HEK293 (cell line): ENCODE data around the gene TEX9.

Experiments
- EGR2 ChIP-seq: fragments of 450-650 bp; formaldehyde crosslinking; IDR thresholded peaks from 2 replicates; pipeline ENCODE4 v1.5.1; 2016; ENCODE audit warnings: low read depth, missing biosample characterization, missing genetic modification characterization
- GFI1B ChIP-seq: fragments of 450-650 bp; formaldehyde crosslinking; IDR thresholded peaks from 2 replicates; pipeline ENCODE4 v1.5.1; 2016; ENCODE audit warnings: missing biosample characterization, missing genetic modification characterization
- GLIS2 ChIP-seq: fragments of 450-650 bp; formaldehyde crosslinking; IDR thresholded peaks from 2 replicates; pipeline ENCODE4 v1.5.1; 2016; ENCODE audit warnings: missing biosample characterization, missing genetic modification characterization
- KLF8 ChIP-seq: fragments of 450-650 bp; formaldehyde crosslinking; IDR thresholded peaks from 2 replicates; pipeline ENCODE4 v1.5.1; 2016; ENCODE audit warnings: missing biosample characterization, missing genetic modification characterization
- MEIS1 ChIP-seq: sonication (generic); formaldehyde crosslinking; IDR thresholded peaks from 2 replicates; pipeline ENCODE4 v1.8.1; 2022; ENCODE audit warnings: missing genetic modification reagents, mild to moderate bottlenecking, borderline replicate concordance
- PRDM10 ChIP-seq: fragments of 450-650 bp; formaldehyde crosslinking; IDR thresholded peaks from 2 replicates; pipeline ENCODE4 v1.5.1; 2016; ENCODE audit warnings: missing biosample characterization, missing genetic modification characterization
- PRDM4 ChIP-seq: fragments of 450-650 bp; formaldehyde crosslinking; IDR thresholded peaks from 2 replicates; pipeline ENCODE4 v1.5.1; 2017; ENCODE audit warnings: missing biosample characterization, missing genetic modification characterization
- SALL2 ChIP-seq: fragments of 450-650 bp; formaldehyde crosslinking; IDR thresholded peaks from 2 replicates; pipeline ENCODE4 v1.5.0; 2017; ENCODE audit warnings: missing biosample characterization, mild to moderate bottlenecking, missing genetic modification characterization, borderline replicate concordance
- SP7 ChIP-seq: fragments of 450-650 bp; formaldehyde crosslinking; IDR thresholded peaks from 2 replicates; pipeline ENCODE4 v1.5.1; 2016; ENCODE audit warnings: missing biosample characterization, missing genetic modification characterization
- ZBTB17 ChIP-seq: fragments of 450-650 bp; formaldehyde crosslinking; IDR thresholded peaks from 2 replicates; pipeline ENCODE4 v1.5.1; 2016; ENCODE audit warnings: missing biosample characterization, missing genetic modification characterization
- ZBTB8A ChIP-seq: fragments of 450-650 bp; formaldehyde crosslinking; IDR thresholded peaks from 2 replicates; pipeline ENCODE4 v1.5.1; 2016; ENCODE audit warnings: missing biosample characterization, missing genetic modification characterization
- ZFP3 ChIP-seq: fragments of 450-650 bp; formaldehyde crosslinking; IDR thresholded peaks from 2 replicates; pipeline ENCODE4 v1.5.1; 2016; ENCODE audit warnings: low read depth, missing biosample characterization, missing genetic modification characterization
- ZNF10 ChIP-seq: fragments of 450-650 bp; formaldehyde crosslinking; IDR thresholded peaks from 2 replicates; pipeline ENCODE4 v1.5.1; 2017; ENCODE audit warnings: missing biosample characterization, missing genetic modification characterization
- ZNF112 ChIP-seq: fragments of 450-650 bp; formaldehyde crosslinking; IDR thresholded peaks from 2 replicates; pipeline ENCODE4 v1.5.0; 2017; ENCODE audit warnings: missing biosample characterization, missing genetic modification characterization
- ZNF121 ChIP-seq: fragments of 450-650 bp; formaldehyde crosslinking; IDR thresholded peaks from 2 replicates; pipeline ENCODE4 v1.5.1; 2016; ENCODE audit warnings: missing biosample characterization, missing genetic modification characterization
- ZNF133 ChIP-seq: fragments of 450-650 bp; formaldehyde crosslinking; IDR thresholded peaks from 2 replicates; pipeline ENCODE4 v1.5.1; 2016; ENCODE audit warnings: missing biosample characterization, missing genetic modification characterization
- ZNF138 ChIP-seq: fragments of 450-650 bp; formaldehyde crosslinking; IDR thresholded peaks from 2 replicates; pipeline ENCODE4 v1.5.1; 2016; ENCODE audit warnings: missing biosample characterization, missing genetic modification characterization, borderline replicate concordance
- ZNF16 ChIP-seq: fragments of 450-650 bp; formaldehyde crosslinking; IDR thresholded peaks from 2 replicates; pipeline ENCODE4 v1.5.1; 2016; ENCODE audit warnings: low read depth, missing biosample characterization, missing genetic modification characterization
- ZNF18 ChIP-seq: fragments of 450-650 bp; formaldehyde crosslinking; IDR thresholded peaks from 2 replicates; pipeline ENCODE4 v1.5.1; 2016; ENCODE audit warnings: missing biosample characterization, missing genetic modification characterization
- ZNF248 ChIP-seq: fragments of 450-650 bp; formaldehyde crosslinking; IDR thresholded peaks from 2 replicates; pipeline ENCODE4 v1.5.1; 2017; ENCODE audit warnings: missing biosample characterization, missing genetic modification characterization
- ZNF274 ChIP-seq, 2 experiments: fragments of 200-500 bp in 1 of 2; fragments of 450-650 bp in 1 of 2; sonication (Bioruptor generic) in 1 of 2; formaldehyde crosslinking in 1 of 2; IDR thresholded peaks; 2 replicates each; pipeline versions ENCODE4 v1.5.1 to v1.6.1; 2014 to 2016; ENCODE audit warnings: borderline replicate concordance in 1 of 2, inconsistent platforms in 1 of 2, low read length in 1 of 2, missing biosample characterization in 1 of 2, missing genetic modification characterization in 1 of 2
- ZNF311 ChIP-seq: fragments of 450-650 bp; formaldehyde crosslinking; IDR thresholded peaks from 2 replicates; pipeline ENCODE4 v1.5.1; 2017; ENCODE audit warnings: missing biosample characterization, missing genetic modification characterization, borderline replicate concordance
- ZNF335 ChIP-seq: fragments of 450-650 bp; formaldehyde crosslinking; conservative IDR thresholded peaks from 2 replicates; pipeline ENCODE4 v1.5.1; 2016; ENCODE audit warnings: missing biosample characterization, missing genetic modification characterization
- ZNF350 ChIP-seq: fragments of 450-650 bp; formaldehyde crosslinking; IDR thresholded peaks from 2 replicates; pipeline ENCODE4 v1.5.0; 2017; ENCODE audit warnings: missing biosample characterization, mild to moderate bottlenecking, missing genetic modification characterization
- ZNF560 ChIP-seq: fragments of 450-650 bp; formaldehyde crosslinking; IDR thresholded peaks from 2 replicates; pipeline ENCODE4 v1.5.1; 2017; ENCODE audit warnings: missing biosample characterization, missing genetic modification characterization, borderline replicate concordance
- ZNF580 ChIP-seq: fragments of 450-650 bp; formaldehyde crosslinking; IDR thresholded peaks from 2 replicates; pipeline ENCODE4 v1.5.1; 2016; ENCODE audit warnings: missing biosample characterization, missing genetic modification characterization
- ZNF596 ChIP-seq: fragments of 450-650 bp; IDR thresholded peaks from 2 replicates; pipeline ENCODE4 v1.5.0; 2018; ENCODE audit warnings: missing biosample characterization, mild to moderate bottlenecking, missing genetic modification characterization, moderate library complexity
- ZNF600 ChIP-seq: fragments of 450-650 bp; formaldehyde crosslinking; IDR thresholded peaks from 2 replicates; pipeline ENCODE4 v1.5.1; 2016; ENCODE audit warnings: missing biosample characterization, missing genetic modification characterization
- ZNF624 ChIP-seq: fragments of 450-650 bp; formaldehyde crosslinking; IDR thresholded peaks from 2 replicates; pipeline ENCODE4 v1.5.1; 2017; ENCODE audit warnings: missing biosample characterization, missing genetic modification characterization
- ZNF629 ChIP-seq: fragments of 450-650 bp; formaldehyde crosslinking; IDR thresholded peaks from 2 replicates; pipeline ENCODE4 v1.5.1; 2017; ENCODE audit warnings: missing biosample characterization, missing genetic modification characterization
- ZNF654 ChIP-seq: fragments of 450-650 bp; formaldehyde crosslinking; IDR thresholded peaks from 2 replicates; pipeline ENCODE4 v1.5.1; 2016; ENCODE audit warnings: low read depth, missing biosample characterization, missing genetic modification characterization
- ZNF660 ChIP-seq: fragments of 450-650 bp; IDR thresholded peaks from 2 replicates; pipeline ENCODE4 v1.5.1; 2018; ENCODE audit warnings: missing biosample characterization, mild to moderate bottlenecking, missing genetic modification characterization
- ZNF692 ChIP-seq: fragments of 450-650 bp; formaldehyde crosslinking; IDR thresholded peaks from 2 replicates; pipeline ENCODE4 v1.5.1; 2016; ENCODE audit warnings: missing biosample characterization, missing genetic modification characterization

The TEX9 gene

GRCh38 chr15:56369234-56369633, 4.0 kb downstream of the TEX9 start (continued):
- TF ChIP-seq ZNF692 (peak; percentile 56; the same call in 1 of the 2 replicates), SP7 (tag by site-specific recombination) (peak; percentile 43; the same call in 1 of the 2 replicates), ZNF311 (tag by site-specific recombination) (no peak), ZNF248 (tag by site-specific recombination) (no peak), ZNF16 (tag by site-specific recombination) (no peak), ZNF335 (peak; percentile 51), ZNF660 (tag by site-specific recombination) (peak; percentile 65; the same call in 1 of the 2 replicates), ZNF274 (IDR thresholded peaks at IDR 0.05; ENCODE audit: low read length) (no peak), ZNF274 (tag by site-specific recombination; IDR thresholded peaks at IDR 0.05; ENCODE audit: borderline replicate concordance) (no peak), ZNF350 (tag by site-specific recombination) (no peak), ZNF133 (no peak), ZNF138 (tag by site-specific recombination) (no peak), ZNF18 (tag by site-specific recombination) (peak; percentile 95), GFI1B (tag by site-specific recombination) (no peak), ZBTB8A (tag by site-specific recombination) (peak; percentile 87), ZNF624 (tag by site-specific recombination) (no peak), ZNF560 (tag by site-specific recombination) (no peak), KLF8 (tag by site-specific recombination) (peak; percentile 18; the same call in 1 of the 2 replicates), ZFP3 (tag by site-specific recombination) (no peak), GLIS2 (0 out of 2 replicates have a peak, but pooled peaks have one; percentile 30), ZNF596 (no peak), SALL2 (no peak), ZNF629 (peak; percentile 65; the same call in 1 of the 2 replicates), ZBTB17 (tag by site-specific recombination) (peak; percentile 83), EGR2 (tag by site-specific recombination) (no peak), ZNF600 (tag by site-specific recombination) (peak; percentile 45; the same call in 1 of the 2 replicates), PRDM10 (tag by site-specific recombination) (peak; percentile 90), ZNF10 (tag by site-specific recombination) (no peak), ZNF580 (tag by site-specific recombination) (no peak), ZNF112 (no peak), ZNF121 (tag by site-specific recombination) (peak; percentile 90), ZNF654 (no peak), PRDM4 (tag by site-specific recombination) (no peak), MEIS1 (CRISPR knock-in tag) (no peak)
